Measurements from ENCODE around the gene ZNF519.

DNA sequence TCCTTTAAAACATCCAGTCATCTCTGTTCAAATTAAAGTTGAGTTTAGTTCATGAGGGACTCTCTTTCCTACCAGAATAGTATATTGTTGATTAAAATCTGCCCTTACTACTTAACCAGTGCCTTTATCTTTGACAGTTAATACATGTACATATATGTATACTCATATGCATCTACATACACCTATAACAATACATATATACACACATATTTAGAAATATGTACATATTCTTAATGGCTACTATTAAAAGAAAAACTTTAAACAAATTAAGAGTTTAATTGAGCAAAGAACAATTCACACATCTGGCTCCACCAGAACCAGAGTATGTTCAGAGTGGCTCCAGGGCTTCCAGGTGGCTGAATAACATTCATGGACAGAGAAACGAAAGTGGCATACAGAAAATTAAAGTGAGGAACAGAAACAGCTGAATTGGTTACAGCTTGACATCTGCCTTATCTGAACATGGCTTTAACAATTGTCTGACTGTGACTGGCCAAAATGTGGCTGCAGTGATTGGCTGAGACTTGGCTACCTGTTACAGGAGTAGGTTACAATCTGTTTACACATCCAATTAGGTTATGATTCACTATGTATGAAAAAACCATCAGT lies 38.8 kb downstream of the ZNF519 start:
- no peak for TF ChIP-seq EZH2 (IDR thresholded peaks at IDR 0.05; ENCODE audit: low read length)
- TF ChIP-seq, protein P1, sequence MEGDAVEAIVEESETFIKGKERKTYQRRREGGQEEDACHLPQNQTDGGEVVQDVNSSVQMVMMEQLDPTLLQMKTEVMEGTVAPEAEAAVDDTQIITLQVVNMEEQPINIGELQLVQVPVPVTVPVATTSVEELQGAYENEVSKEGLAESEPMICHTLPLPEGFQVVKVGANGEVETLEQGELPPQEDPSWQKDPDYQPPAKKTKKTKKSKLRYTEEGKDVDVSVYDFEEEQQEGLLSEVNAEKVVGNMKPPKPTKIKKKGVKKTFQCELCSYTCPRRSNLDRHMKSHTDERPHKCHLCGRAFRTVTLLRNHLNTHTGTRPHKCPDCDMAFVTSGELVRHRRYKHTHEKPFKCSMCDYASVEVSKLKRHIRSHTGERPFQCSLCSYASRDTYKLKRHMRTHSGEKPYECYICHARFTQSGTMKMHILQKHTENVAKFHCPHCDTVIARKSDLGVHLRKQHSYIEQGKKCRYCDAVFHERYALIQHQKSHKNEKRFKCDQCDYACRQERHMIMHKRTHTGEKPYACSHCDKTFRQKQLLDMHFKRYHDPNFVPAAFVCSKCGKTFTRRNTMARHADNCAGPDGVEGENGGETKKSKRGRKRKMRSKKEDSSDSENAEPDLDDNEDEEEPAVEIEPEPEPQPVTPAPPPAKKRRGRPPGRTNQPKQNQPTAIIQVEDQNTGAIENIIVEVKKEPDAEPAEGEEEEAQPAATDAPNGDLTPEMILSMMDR (optimal IDR thresholded peaks at IDR 0.05 in 1 of 3, IDR thresholded peaks at IDR 0.05 in 1 of 3, conservative IDR thresholded peaks at IDR 0.05 in 1 of 3; ENCODE audit: extremely low read depth in 1 of 3, insufficient read depth in 2 of 3, low read length in 3 of 3) = no peak
